Esophagus squamous epithelium (tissue), 5 donors: Measurements from ENCODE around the gene CACNA2D3. TPM values are rescaled to one million over a fixed set of nuclear protein-coding genes. Genes with fewer than 3 reads are reported as not detected.

Experiments used
- DNase-seq: peaks from one replicate; lab custom pipeline; 2025; lab: John Stamatoyannopoulos, UW
- H3K27ac ChIP-seq, 4 donors: fragments of 200-600 bp; sonication (generic); one replicate each; pipeline ENCODE4 v1.5.1; 2016 to 2019; ENCODE audit warnings: mild to moderate bottlenecking in 1 of 4
- H3K27me3 ChIP-seq, 4 donors: fragments of 200-600 bp; sonication (generic); 1 replicate in 3 of 4; 2 replicates in 1 of 4; pipeline versions ENCODE4 v1.5.1 to v1.6.0; 2017 to 2021; ENCODE audit warnings: antibody characterized with exemption in 1 of 4
- H3K36me3 ChIP-seq, 3 donors: fragments of 200-600 bp; sonication (generic); one replicate each; pipeline ENCODE4 v1.5.1; 2016 to 2019
- H3K4me1 ChIP-seq, 3 donors: fragments of 200-600 bp; sonication (generic); one replicate each; pipeline ENCODE4 v1.5.1; 2017 to 2019
- H3K4me3 ChIP-seq, 4 donors: fragments of 200-600 bp; sonication (generic); 1 replicate in 3 of 4; 2 replicates in 1 of 4; pipeline ENCODE4 v1.5.1; 2016 to 2019; ENCODE audit warnings: mild to moderate bottlenecking in 2 of 4, moderate library complexity in 1 of 4
- H3K9me3 ChIP-seq, 3 donors: fragments of 200-600 bp; sonication (generic); one replicate each; pipeline ENCODE4 v1.5.1; 2016 to 2019
- CTCF ChIP-seq, 6 experiments: fragments of 450-650 bp in 4 of 6; fragments of 200-600 bp in 2 of 6; sonication (generic) in 2 of 6; IDR thresholded peaks; one replicate each; pipeline ENCODE4 v1.5.1; 2016 to 2019; ENCODE audit warnings: antibody characterized with exemption in 6 of 6, mild to moderate bottlenecking in 4 of 6, moderate library complexity in 4 of 6
- POLR2A ChIP-seq, 4 donors: fragments of 450-650 bp; IDR thresholded peaks; one replicate each; pipeline ENCODE4 v1.6.1; 2017; ENCODE audit warnings: antibody characterized with exemption in 4 of 4, mild to moderate bottlenecking in 4 of 4, moderate library complexity in 3 of 4
- WGBS, 2 donors: methylation state at CpG; one replicate each; pipeline ENCODE4 v1.1.5; 2018; 5-methylcytosine and 5-hydroxymethylcytosine counted together
- intact Hi-C: fragments of 100-400 bp; cut with DNase I; formaldehyde crosslinking; loops from one replicate; pipeline ENCODE4 v1.15.0; 2022
- total RNA-seq, 4 donors: library from RNA; depleted of rRNA; stranded (reverse); fragments of >200 nt; gene quantifications; one replicate each; pipeline ENCODE4 v1.1.0, GENCODE V29; 2016
- donor health status: DM: yes; HTN: yes; CAD: no.

The CACNA2D3 gene
- total RNA-seq, 4 donors from 2014 or later = 1.2 to 7.1 (median 5.1) TPM

- no peak for DNase-seq
- Histone ChIP-seq H3K9me3 (no peaks in the 10 kb centered on the region), H3K27me3 (no peaks in the 10 kb centered on the region), H3K4me1 (no peaks in the 10 kb centered on the region), H3K27ac (no peak overlapping the region), H3K4me3 (no peak overlapping the region), H3K36me3 (no peaks in the 10 kb centered on the region)
- TF ChIP-seq POLR2A (IDR thresholded peaks at IDR 0.05) = no peak
- no peak for TF ChIP-seq CTCF (IDR thresholded peaks at IDR 0.05)
- WGBS, 2 donors = 49 to 51% methylated on average over 9 of the region's 9 CpGs
- intact Hi-C loops = no loop called here
These were observed 220.3 kb downstream of the CACNA2D3 start for GRCh38 chr3:54342676-54343075.

GRCh38 chr3:54343495-54343894 lies 221.1 kb downstream of the CACNA2D3 start:
- no peak for TF ChIP-seq CTCF (IDR thresholded peaks at IDR 0.05)
- TF ChIP-seq POLR2A (IDR thresholded peaks at IDR 0.05) = no peak
- Histone ChIP-seq H3K9me3 (no peaks in the 10 kb centered on the region), H3K36me3 (no peaks in the 10 kb centered on the region), H3K27me3 (no peaks in the 10 kb centered on the region), H3K4me3 (no peak overlapping the region), H3K4me1 (no peaks in the 10 kb centered on the region), H3K27ac (no peak overlapping the region)
- DNase-seq = no peak
- WGBS, 2 donors = 86 to 100% methylated on average over 1 of the region's 1 CpG
- intact Hi-C loops = no loop called here

- Histone ChIP-seq H3K9me3 (no peaks in the 10 kb centered on the region), H3K27me3 (no peaks in the 10 kb centered on the region), H3K4me3 (no peak overlapping the region), H3K27ac (no peak overlapping the region), H3K36me3 (no peaks in the 10 kb centered on the region), H3K4me1 (no peaks in the 10 kb centered on the region)
- WGBS, 2 donors = 72 to 83% methylated on average over 8 of the region's 8 CpGs
- intact Hi-C loops = no loop called here
- no peak for DNase-seq
- no peak for TF ChIP-seq POLR2A (IDR thresholded peaks at IDR 0.05)
- no peak for TF ChIP-seq CTCF (IDR thresholded peaks at IDR 0.05)
These were observed 222.4 kb downstream of the CACNA2D3 start for GRCh38 chr3:54344601-54345231.

- Histone ChIP-seq H3K9me3 (no peaks in the 10 kb centered on the region), H3K4me1 (no peaks in the 10 kb centered on the region), H3K4me3 (no peak overlapping the region), H3K27ac (no peak overlapping the region), H3K36me3 (no peaks in the 10 kb centered on the region), H3K27me3 (no peaks in the 10 kb centered on the region)
- 67 to 77% methylated on average over 5 of the region's 5 CpGs for WGBS, 2 donors
- no peak for TF ChIP-seq CTCF (IDR thresholded peaks at IDR 0.05)
- no peak for TF ChIP-seq POLR2A (IDR thresholded peaks at IDR 0.05)
- intact Hi-C loops = no loop called here
- no peak for DNase-seq
These were observed 223.6 kb downstream of the CACNA2D3 start for GRCh38 chr3:54345847-54346375.

- intact Hi-C loops = no loop called here
- Histone ChIP-seq H3K4me3 (no peak overlapping the region), H3K36me3 (no peaks in the 10 kb centered on the region), H3K9me3 (no peaks in the 10 kb centered on the region), H3K27ac (no peak overlapping the region), H3K4me1 (no peaks in the 10 kb centered on the region), H3K27me3 (no peaks in the 10 kb centered on the region)
- no peak for TF ChIP-seq CTCF (IDR thresholded peaks at IDR 0.05)
- TF ChIP-seq POLR2A (IDR thresholded peaks at IDR 0.05) = no peak
- DNase-seq = no peak
- WGBS, 2 donors = 94% methylated on average over 3 of the region's 3 CpGs
These were observed 224.7 kb downstream of the CACNA2D3 start for GRCh38 chr3:54347060-54347459.
